WTC11 (cell line): ENCODE data around the gene NHS. TPM values are rescaled to one million over a fixed set of nuclear protein-coding genes. Genes with fewer than 3 reads are reported as not detected.

Source experiments
- ATAC-seq: fragments of 200-7000 bp; cut with Tn5 transposase; 2 replicates; pipeline ENCODE4 v1.10.0; 2021; ENCODE audit warnings: mild to moderate bottlenecking, moderate library complexity
- CTCF ChIA-PET: fragments of 300-600 bp; sonication (Branson Sonifier 250); formaldehyde crosslinking; loops from one replicate; lab custom pipeline; 2021; ENCODE audit warnings: antibody characterized with exemption; lab: Charles Lee
- POLR2A ChIA-PET: fragments of 350-600 bp; sonication (Branson Sonifier 250); formaldehyde crosslinking; loops from one replicate; lab custom pipeline; 2021; ENCODE audit warnings: antibody characterized with exemption; lab: Charles Lee
- DNase-seq: peaks from one replicate; pipeline ENCODE4 v3.0.0; 2021; ENCODE audit warnings: low spot score
- H3K27ac Mint-ChIP-seq: 2 replicates; pipeline ENCODE4 v1.8.0; 2021; ENCODE audit warnings: mixed read lengths
- H3K27me3 Mint-ChIP-seq: 2 replicates; pipeline ENCODE4 v1.8.0; 2021; ENCODE audit warnings: low read depth, mild to moderate bottlenecking, moderate library complexity, mixed read lengths
- H3K36me3 Mint-ChIP-seq: 2 replicates; pipeline ENCODE4 v1.8.0; 2021; ENCODE audit warnings: mixed read lengths
- H3K4me1 Mint-ChIP-seq: 2 replicates; pipeline ENCODE4 v1.8.0; 2022; ENCODE audit warnings: mixed read lengths
- H3K4me3 Mint-ChIP-seq: 2 replicates; pipeline ENCODE4 v1.8.0; 2021; ENCODE audit warnings: mild to moderate bottlenecking, moderate library complexity, mixed read lengths
- H3K9me3 Mint-ChIP-seq: 2 replicates; pipeline ENCODE4 v1.8.0; 2021; ENCODE audit warnings: mixed read lengths
- FOXK1 ChIP-seq: sonication (generic); formaldehyde crosslinking; IDR thresholded peaks from 2 replicates; pipeline ENCODE4 v1.8.0; 2022; ENCODE audit warnings: mild to moderate bottlenecking, moderate library complexity, missing genetic modification reagents
- GABPB1 ChIP-seq: sonication (generic); formaldehyde crosslinking; IDR thresholded peaks from 2 replicates; pipeline ENCODE4 v1.8.1; 2023; ENCODE audit warnings: mild to moderate bottlenecking, missing genetic modification reagents
- GTF2I ChIP-seq: fragments of 250-450 bp; sonication (Bioruptor Pico); conservative IDR thresholded peaks from 2 replicates; pipeline ENCODE4 v1.4.0; 2021; ENCODE audit warnings: mild to moderate bottlenecking
- JAZF1 ChIP-seq: fragments of 250-450 bp; sonication (Bioruptor Pico); IDR thresholded peaks from 2 replicates; pipeline ENCODE4 v1.9.0; 2021; ENCODE audit warnings: moderate library complexity, mild to moderate bottlenecking, inconsistent platforms
- MYBL2 ChIP-seq: sonication (generic); formaldehyde crosslinking; IDR thresholded peaks from 2 replicates; pipeline ENCODE4 v1.8.1; 2023; ENCODE audit warnings: mild to moderate bottlenecking, moderate library complexity, missing genetic modification reagents
- NFATC4 ChIP-seq: fragments of 250-450 bp; sonication (Bioruptor Pico); IDR thresholded peaks from 2 replicates; pipeline ENCODE4 v1.9.0; 2021; ENCODE audit warnings: mild to moderate bottlenecking
- NFYB ChIP-seq: sonication (generic); formaldehyde crosslinking; conservative IDR thresholded peaks from 2 replicates; pipeline ENCODE4 v1.8.0; 2022; ENCODE audit warnings: low read depth, missing genetic modification reagents
- NR3C1 ChIP-seq: sonication (generic); formaldehyde crosslinking; conservative IDR thresholded peaks from 2 replicates; pipeline ENCODE4 v1.8.1; 2023; ENCODE audit warnings: low read depth, mild to moderate bottlenecking, missing genetic modification reagents
- PRRX2 ChIP-seq: fragments of 250-450 bp; sonication (Bioruptor Pico); IDR thresholded peaks from 2 replicates; pipeline ENCODE4 v1.8.0; 2021; ENCODE audit warnings: mild to moderate bottlenecking
- RELA ChIP-seq: sonication (generic); formaldehyde crosslinking; IDR thresholded peaks from 2 replicates; pipeline ENCODE4 v1.8.1; 2022; ENCODE audit warnings: missing genetic modification reagents, mild to moderate bottlenecking, borderline replicate concordance
- ZNF232 ChIP-seq: sonication (generic); formaldehyde crosslinking; IDR thresholded peaks from 2 replicates; pipeline ENCODE4 v1.8.0; 2022; ENCODE audit warnings: mild to moderate bottlenecking, missing genetic modification reagents
- ZNF671 ChIP-seq: fragments of 250-450 bp; sonication (Bioruptor Pico); IDR thresholded peaks from 2 replicates; pipeline ENCODE4 v1.8.0; 2021; ENCODE audit warnings: mild to moderate bottlenecking
- total RNA-seq: library from RNA; stranded (reverse); gene quantifications from 3 replicates; pipeline ENCODE4 v1.2.3, GENCODE V29; 2021
- TF ChIP-seq, protein P1 (sequence below): fragments of 250-450 bp; sonication (Bioruptor Pico); IDR thresholded peaks from 2 replicates; pipeline ENCODE4 v1.8.0; 2021; ENCODE audit warnings: mild to moderate bottlenecking
- TF ChIP-seq, protein P2 (sequence below): sonication (generic); formaldehyde crosslinking; IDR thresholded peaks from 2 replicates; pipeline ENCODE4 v1.8.1; 2022; ENCODE audit warnings: mild to moderate bottlenecking, moderate library complexity, missing genetic modification reagents
- TF ChIP-seq, protein P3 (sequence below): sonication (generic); formaldehyde crosslinking; IDR thresholded peaks from 2 replicates; pipeline ENCODE4 v1.8.0; 2022; ENCODE audit warnings: mild to moderate bottlenecking, missing genetic modification reagents
- TF ChIP-seq, protein P4 (sequence below): sonication (generic); formaldehyde crosslinking; conservative IDR thresholded peaks from 2 replicates; pipeline ENCODE4 v1.8.1; 2023; ENCODE audit warnings: mild to moderate bottlenecking, low read depth, missing genetic modification reagents, moderate library complexity
- TF ChIP-seq, protein P5 (sequence below): fragments of 250-450 bp; sonication (Bioruptor Pico); IDR thresholded peaks from 2 replicates; pipeline ENCODE4 v2.1.2; 2022; ENCODE audit warnings: mild to moderate bottlenecking, moderate library complexity
- TF ChIP-seq, protein P6 (sequence below): sonication (generic); formaldehyde crosslinking; IDR thresholded peaks from 2 replicates; pipeline ENCODE4 v1.8.0; 2022; ENCODE audit warnings: missing genetic modification reagents
- TF ChIP-seq, protein P7 (sequence below): sonication (generic); formaldehyde crosslinking; conservative IDR thresholded peaks from 2 replicates; pipeline ENCODE4 v1.8.1; 2022; ENCODE audit warnings: mild to moderate bottlenecking, missing genetic modification reagents

The NHS gene
- total RNA-seq, 1 experiment from 2014 or later: 5.8 TPM

DNA sequence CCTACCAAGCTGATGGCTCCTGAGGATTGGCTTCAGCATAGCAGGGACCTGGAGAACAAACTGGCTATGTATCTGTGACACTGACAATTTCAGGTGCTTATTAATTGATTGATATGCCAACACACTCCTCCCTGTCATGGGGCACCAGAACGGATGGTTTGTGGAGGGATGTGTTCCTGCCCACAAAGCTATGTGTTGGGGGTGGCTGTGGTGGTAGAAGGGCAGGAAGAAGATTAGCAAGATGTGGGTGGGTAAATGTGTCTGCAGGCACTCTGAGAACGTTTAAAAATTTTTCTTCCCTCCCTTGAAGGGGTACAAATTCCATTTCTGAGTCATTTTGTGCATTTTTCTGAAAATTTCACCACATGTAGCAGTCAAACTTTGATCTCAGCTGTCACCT, 307.3 kb downstream of the NHS start:
- CTCF ChIA-PET: no interaction called here
- Mint-ChIP-seq H3K9me3 (no peaks in the 10 kb centered on the region), H3K27me3 (no peaks in the 10 kb centered on the region), H3K36me3 (no peaks in the 10 kb centered on the region), H3K4me1 (peaks cover 13% of the 10 kb centered on the region)
- TF ChIP-seq, protein P1, sequence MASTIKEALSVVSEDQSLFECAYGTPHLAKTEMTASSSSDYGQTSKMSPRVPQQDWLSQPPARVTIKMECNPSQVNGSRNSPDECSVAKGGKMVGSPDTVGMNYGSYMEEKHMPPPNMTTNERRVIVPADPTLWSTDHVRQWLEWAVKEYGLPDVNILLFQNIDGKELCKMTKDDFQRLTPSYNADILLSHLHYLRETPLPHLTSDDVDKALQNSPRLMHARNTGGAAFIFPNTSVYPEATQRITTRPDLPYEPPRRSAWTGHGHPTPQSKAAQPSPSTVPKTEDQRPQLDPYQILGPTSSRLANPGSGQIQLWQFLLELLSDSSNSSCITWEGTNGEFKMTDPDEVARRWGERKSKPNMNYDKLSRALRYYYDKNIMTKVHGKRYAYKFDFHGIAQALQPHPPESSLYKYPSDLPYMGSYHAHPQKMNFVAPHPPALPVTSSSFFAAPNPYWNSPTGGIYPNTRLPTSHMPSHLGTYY: no peak
- TF ChIP-seq NFATC4 (CRISPR knock-in tag) (no peak), GABPB1 (CRISPR knock-in tag) (no peak), MYBL2 (CRISPR knock-in tag) (no peak), PRRX2 (CRISPR knock-in tag) (no peak), FOXK1 (no peak), NR3C1 (no peak), ZNF671 (no peak), JAZF1 (no peak), RELA (no peak), NFYB (CRISPR knock-in tag) (no peak), GTF2I (no peak), ZNF232 (CRISPR knock-in tag) (no peak)
- TF ChIP-seq, protein P2, sequence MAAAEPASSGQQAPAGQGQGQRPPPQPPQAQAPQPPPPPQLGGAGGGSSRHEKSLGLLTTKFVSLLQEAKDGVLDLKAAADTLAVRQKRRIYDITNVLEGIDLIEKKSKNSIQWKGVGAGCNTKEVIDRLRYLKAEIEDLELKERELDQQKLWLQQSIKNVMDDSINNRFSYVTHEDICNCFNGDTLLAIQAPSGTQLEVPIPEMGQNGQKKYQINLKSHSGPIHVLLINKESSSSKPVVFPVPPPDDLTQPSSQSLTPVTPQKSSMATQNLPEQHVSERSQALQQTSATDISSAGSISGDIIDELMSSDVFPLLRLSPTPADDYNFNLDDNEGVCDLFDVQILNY (CRISPR knock-in tag): no peak
- TF ChIP-seq, protein P3, sequence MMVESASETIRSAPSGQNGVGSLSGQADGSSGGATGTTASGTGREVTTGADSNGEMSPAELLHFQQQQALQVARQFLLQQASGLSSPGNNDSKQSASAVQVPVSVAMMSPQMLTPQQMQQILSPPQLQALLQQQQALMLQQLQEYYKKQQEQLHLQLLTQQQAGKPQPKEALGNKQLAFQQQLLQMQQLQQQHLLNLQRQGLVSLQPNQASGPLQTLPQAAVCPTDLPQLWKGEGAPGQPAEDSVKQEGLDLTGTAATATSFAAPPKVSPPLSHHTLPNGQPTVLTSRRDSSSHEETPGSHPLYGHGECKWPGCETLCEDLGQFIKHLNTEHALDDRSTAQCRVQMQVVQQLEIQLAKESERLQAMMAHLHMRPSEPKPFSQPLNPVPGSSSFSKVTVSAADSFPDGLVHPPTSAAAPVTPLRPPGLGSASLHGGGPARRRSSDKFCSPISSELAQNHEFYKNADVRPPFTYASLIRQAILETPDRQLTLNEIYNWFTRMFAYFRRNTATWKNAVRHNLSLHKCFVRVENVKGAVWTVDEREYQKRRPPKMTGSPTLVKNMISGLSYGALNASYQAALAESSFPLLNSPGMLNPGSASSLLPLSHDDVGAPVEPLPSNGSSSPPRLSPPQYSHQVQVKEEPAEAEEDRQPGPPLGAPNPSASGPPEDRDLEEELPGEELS (CRISPR knock-in tag): no peak
- TF ChIP-seq, protein P4, sequence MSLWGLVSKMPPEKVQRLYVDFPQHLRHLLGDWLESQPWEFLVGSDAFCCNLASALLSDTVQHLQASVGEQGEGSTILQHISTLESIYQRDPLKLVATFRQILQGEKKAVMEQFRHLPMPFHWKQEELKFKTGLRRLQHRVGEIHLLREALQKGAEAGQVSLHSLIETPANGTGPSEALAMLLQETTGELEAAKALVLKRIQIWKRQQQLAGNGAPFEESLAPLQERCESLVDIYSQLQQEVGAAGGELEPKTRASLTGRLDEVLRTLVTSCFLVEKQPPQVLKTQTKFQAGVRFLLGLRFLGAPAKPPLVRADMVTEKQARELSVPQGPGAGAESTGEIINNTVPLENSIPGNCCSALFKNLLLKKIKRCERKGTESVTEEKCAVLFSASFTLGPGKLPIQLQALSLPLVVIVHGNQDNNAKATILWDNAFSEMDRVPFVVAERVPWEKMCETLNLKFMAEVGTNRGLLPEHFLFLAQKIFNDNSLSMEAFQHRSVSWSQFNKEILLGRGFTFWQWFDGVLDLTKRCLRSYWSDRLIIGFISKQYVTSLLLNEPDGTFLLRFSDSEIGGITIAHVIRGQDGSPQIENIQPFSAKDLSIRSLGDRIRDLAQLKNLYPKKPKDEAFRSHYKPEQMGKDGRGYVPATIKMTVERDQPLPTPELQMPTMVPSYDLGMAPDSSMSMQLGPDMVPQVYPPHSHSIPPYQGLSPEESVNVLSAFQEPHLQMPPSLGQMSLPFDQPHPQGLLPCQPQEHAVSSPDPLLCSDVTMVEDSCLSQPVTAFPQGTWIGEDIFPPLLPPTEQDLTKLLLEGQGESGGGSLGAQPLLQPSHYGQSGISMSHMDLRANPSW (CRISPR knock-in tag): no peak
- TF ChIP-seq, protein P5, sequence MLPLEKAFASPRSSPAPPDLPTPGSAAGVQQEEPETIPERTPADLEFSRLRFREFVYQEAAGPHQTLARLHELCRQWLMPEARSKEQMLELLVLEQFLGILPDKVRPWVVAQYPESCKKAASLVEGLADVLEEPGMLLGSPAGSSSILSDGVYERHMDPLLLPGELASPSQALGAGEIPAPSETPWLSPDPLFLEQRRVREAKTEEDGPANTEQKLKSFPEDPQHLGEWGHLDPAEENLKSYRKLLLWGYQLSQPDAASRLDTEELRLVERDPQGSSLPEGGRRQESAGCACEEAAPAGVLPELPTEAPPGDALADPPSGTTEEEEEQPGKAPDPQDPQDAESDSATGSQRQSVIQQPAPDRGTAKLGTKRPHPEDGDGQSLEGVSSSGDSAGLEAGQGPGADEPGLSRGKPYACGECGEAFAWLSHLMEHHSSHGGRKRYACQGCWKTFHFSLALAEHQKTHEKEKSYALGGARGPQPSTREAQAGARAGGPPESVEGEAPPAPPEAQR (CRISPR knock-in tag): no peak
- TF ChIP-seq, protein P6, sequence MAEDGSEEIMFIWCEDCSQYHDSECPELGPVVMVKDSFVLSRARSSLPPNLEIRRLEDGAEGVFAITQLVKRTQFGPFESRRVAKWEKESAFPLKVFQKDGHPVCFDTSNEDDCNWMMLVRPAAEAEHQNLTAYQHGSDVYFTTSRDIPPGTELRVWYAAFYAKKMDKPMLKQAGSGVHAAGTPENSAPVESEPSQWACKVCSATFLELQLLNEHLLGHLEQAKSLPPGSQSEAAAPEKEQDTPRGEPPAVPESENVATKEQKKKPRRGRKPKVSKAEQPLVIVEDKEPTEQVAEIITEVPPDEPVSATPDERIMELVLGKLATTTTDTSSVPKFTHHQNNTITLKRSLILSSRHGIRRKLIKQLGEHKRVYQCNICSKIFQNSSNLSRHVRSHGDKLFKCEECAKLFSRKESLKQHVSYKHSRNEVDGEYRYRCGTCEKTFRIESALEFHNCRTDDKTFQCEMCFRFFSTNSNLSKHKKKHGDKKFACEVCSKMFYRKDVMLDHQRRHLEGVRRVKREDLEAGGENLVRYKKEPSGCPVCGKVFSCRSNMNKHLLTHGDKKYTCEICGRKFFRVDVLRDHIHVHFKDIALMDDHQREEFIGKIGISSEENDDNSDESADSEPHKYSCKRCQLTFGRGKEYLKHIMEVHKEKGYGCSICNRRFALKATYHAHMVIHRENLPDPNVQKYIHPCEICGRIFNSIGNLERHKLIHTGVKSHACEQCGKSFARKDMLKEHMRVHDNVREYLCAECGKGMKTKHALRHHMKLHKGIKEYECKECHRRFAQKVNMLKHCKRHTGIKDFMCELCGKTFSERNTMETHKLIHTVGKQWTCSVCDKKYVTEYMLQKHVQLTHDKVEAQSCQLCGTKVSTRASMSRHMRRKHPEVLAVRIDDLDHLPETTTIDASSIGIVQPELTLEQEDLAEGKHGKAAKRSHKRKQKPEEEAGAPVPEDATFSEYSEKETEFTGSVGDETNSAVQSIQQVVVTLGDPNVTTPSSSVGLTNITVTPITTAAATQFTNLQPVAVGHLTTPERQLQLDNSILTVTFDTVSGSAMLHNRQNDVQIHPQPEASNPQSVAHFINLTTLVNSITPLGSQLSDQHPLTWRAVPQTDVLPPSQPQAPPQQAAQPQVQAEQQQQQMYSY (CRISPR knock-in tag): no peak
- TF ChIP-seq, protein P7, sequence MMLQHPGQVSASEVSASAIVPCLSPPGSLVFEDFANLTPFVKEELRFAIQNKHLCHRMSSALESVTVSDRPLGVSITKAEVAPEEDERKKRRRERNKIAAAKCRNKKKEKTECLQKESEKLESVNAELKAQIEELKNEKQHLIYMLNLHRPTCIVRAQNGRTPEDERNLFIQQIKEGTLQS: no peak
- TF ChIP-seq, all 79 proteins: peak for 0
- Mint-ChIP-seq H3K27ac (no peak overlapping the region), H3K4me3 (no peak overlapping the region)
- no peak for DNase-seq
- ATAC-seq: no peak
- POLR2A ChIA-PET: no interaction called here
